ENCODE measurements around the gene CEACAM20.
A peak's percentile ranks its signal among the peaks of the same experiment; 100 is the strongest.
"Not testable (repeated sequence)": the region's sequence is repeated elsewhere in the genome, so short reads cannot be mapped to it uniquely, and the experiment has no call there.

The CEACAM20 gene

GRCh38 chr19:44529536-44529935 lies at the start of gene CEACAM20:
Gene CEACAM20 (minus strand): TSS chr19:44529675. CDS start chr19:44529509, 166 bp downstream.
- no peak for DNase-seq

GRCh38 chr19:44577566-44577874 lies 48.0 kb upstream of the CEACAM20 start:
- DNase-seq = no peak

GRCh38 chr19:44576843-44577565 lies 47.5 kb upstream of the CEACAM20 start:
- DNase-seq = no peak

- no peak for DNase-seq
Measured at GRCh38 chr19:44575116-44575700, 45.7 kb upstream of the CEACAM20 start.

- no peak for DNase-seq
Measured at GRCh38 chr19:44574186-44574950, 44.9 kb upstream of the CEACAM20 start.

GRCh38 chr19:44573627-44574026 lies 44.2 kb upstream of the CEACAM20 start:
- no peak for DNase-seq

- no peak for DNase-seq
Measured at GRCh38 chr19:44573183-44573582, 43.7 kb upstream of the CEACAM20 start.

GRCh38 chr19:44572581-44572900 lies 43.1 kb upstream of the CEACAM20 start:
- no peak for DNase-seq

- DNase-seq = no peak
Measured at GRCh38 chr19:44571830-44572580, 42.5 kb upstream of the CEACAM20 start.

GRCh38 chr19:44570984-44571684 lies 41.7 kb upstream of the CEACAM20 start:
- peak; percentile 19 to 22 for DNase-seq

- no peak for DNase-seq
Measured at GRCh38 chr19:44570603-44570983, 41.1 kb upstream of the CEACAM20 start.

- no peak for DNase-seq
Measured at GRCh38 chr19:44567745-44568144, 38.3 kb upstream of the CEACAM20 start.

- no peak for DNase-seq
Measured at GRCh38 chr19:44566984-44567383, 37.5 kb upstream of the CEACAM20 start.

- not testable (repeated sequence) for DNase-seq
Measured at GRCh38 chr19:44563086-44563655, 33.7 kb upstream of the CEACAM20 start.

GRCh38 chr19:44557933-44558332 lies 28.5 kb upstream of the CEACAM20 start:
- DNase-seq = no peak

GRCh38 chr19:44554641-44555246 lies 25.3 kb upstream of the CEACAM20 start:
- no peak for DNase-seq

GRCh38 chr19:44553478-44554171 lies 24.1 kb upstream of the CEACAM20 start:
- no peak for DNase-seq

- no peak for DNase-seq
Measured at GRCh38 chr19:44552324-44552723, 22.8 kb upstream of the CEACAM20 start.

GRCh38 chr19:44551850-44552249 lies 22.4 kb upstream of the CEACAM20 start:
- no peak for DNase-seq

- not testable (repeated sequence) for DNase-seq
Measured at GRCh38 chr19:44550976-44551375, 21.5 kb upstream of the CEACAM20 start.

- DNase-seq = no peak
Measured at GRCh38 chr19:44549507-44549906, 20.0 kb upstream of the CEACAM20 start.

Measured in bone marrow (tissue), 2 donors.